ENCODE data around the gene SERPINA5. TPM values are rescaled to one million over a fixed set of nuclear protein-coding genes. Genes with fewer than 3 reads are reported as not detected.

SERPINA5 gene
- total RNA-seq, 2 donors from 2014 or later: 3.3 to 7.7 TPM

DNA sequence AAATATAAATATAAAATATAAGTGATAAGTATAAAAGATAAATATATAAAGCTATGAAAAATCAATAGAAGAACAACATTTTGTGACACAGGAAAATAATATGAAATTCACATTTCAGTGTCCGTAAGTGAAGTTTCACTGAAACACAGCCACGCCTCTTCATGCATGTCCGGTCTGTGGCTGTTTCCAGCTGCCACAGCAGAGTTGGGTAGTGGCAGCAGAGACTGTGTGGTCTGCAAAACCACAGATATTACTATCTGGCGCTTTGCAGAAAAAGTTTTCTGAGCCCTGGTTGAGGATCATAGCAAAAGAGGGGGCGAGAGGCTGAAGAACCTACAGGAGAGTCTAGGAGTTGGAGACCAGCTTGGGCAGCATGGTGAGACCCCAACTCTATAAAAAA is 19.2 kb upstream of the SERPINA5 start:
- H3K27ac ChIP-seq: no peak overlapping the region
- TF ChIP-seq, protein P1, sequence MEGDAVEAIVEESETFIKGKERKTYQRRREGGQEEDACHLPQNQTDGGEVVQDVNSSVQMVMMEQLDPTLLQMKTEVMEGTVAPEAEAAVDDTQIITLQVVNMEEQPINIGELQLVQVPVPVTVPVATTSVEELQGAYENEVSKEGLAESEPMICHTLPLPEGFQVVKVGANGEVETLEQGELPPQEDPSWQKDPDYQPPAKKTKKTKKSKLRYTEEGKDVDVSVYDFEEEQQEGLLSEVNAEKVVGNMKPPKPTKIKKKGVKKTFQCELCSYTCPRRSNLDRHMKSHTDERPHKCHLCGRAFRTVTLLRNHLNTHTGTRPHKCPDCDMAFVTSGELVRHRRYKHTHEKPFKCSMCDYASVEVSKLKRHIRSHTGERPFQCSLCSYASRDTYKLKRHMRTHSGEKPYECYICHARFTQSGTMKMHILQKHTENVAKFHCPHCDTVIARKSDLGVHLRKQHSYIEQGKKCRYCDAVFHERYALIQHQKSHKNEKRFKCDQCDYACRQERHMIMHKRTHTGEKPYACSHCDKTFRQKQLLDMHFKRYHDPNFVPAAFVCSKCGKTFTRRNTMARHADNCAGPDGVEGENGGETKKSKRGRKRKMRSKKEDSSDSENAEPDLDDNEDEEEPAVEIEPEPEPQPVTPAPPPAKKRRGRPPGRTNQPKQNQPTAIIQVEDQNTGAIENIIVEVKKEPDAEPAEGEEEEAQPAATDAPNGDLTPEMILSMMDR (IDR thresholded peaks at IDR 0.05): no peak
- H3K9me3 ChIP-seq: peaks cover 0 to 7% of the 10 kb centered on the region in 2 donors
- H3K4me1 ChIP-seq: no peaks in the 10 kb centered on the region
- no peak for DNase-seq (ENCODE audit: low spot score)
- H3K4me3 ChIP-seq: no peak overlapping the region
- H3K27me3 ChIP-seq: no peaks in the 10 kb centered on the region
- no peaks in the 10 kb centered on the region for H3K36me3 ChIP-seq

GRCh38 chr14:94562941-94563883 is 18.0 kb upstream of the SERPINA5 start:
- TF ChIP-seq, protein P1 (IDR thresholded peaks at IDR 0.05): no peak
- H3K4me1 ChIP-seq: no peaks in the 10 kb centered on the region
- H3K27ac ChIP-seq: no peak overlapping the region

DNA sequence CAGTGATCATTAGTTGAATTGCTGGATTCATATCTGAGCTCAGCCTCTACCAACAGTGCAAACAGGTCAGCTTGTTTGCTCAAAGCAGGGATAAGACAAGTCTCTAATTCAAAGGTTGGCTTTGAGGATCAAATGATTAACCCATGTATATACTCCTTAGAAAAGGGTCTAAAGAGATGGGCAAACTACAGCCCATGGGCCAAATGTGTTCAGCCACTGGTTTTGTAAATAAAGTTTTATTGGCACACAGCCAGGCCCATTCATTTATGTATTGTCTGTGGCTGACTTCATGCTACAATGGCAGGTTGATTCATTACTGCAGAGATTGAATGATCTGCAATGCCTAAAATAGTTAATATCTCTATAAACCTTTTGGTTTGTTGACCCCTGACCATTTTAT is 16.8 kb upstream of the SERPINA5 start:
- Histone ChIP-seq H3K9me3 (no peaks in the 10 kb centered on the region), H3K27me3 (no peaks in the 10 kb centered on the region), H3K4me1 (no peaks in the 10 kb centered on the region), H3K36me3 (no peaks in the 10 kb centered on the region), H3K4me3 (no peak overlapping the region), H3K27ac (no peak overlapping the region)
- TF ChIP-seq, protein P1 (IDR thresholded peaks at IDR 0.05): no peak
- DNase-seq (ENCODE audit: low spot score): no peak

More at GRCh38 chr14:94562941-94563883, 18.0 kb upstream of the SERPINA5 start:
- Histone ChIP-seq H3K4me3 (no peak overlapping the region), H3K9me3 (no peaks in the 10 kb centered on the region), H3K27me3 (no peaks in the 10 kb centered on the region), H3K36me3 (no peaks in the 10 kb centered on the region)
- no peak for DNase-seq (ENCODE audit: low spot score)

- H3K9me3 ChIP-seq: no peaks in the 10 kb centered on the region
- no peak overlapping the region for H3K4me3 ChIP-seq
- H3K4me1 ChIP-seq: peaks cover 0 to 18% of the 10 kb centered on the region in 2 donors
- no peak overlapping the region for H3K27ac ChIP-seq
- TF ChIP-seq, protein P1 (IDR thresholded peaks at IDR 0.05): no peak
- no peaks in the 10 kb centered on the region for H3K27me3 ChIP-seq
- no peaks in the 10 kb centered on the region for H3K36me3 ChIP-seq
- DNase-seq (ENCODE audit: low spot score): no peak
These were observed 13.0 kb upstream of the SERPINA5 start for GRCh38 chr14:94568186-94568585.

GRCh38 chr14:94569381-94570001 is 11.7 kb upstream of the SERPINA5 start:
- Histone ChIP-seq H3K4me3 (no peak overlapping the region), H3K36me3 (no peaks in the 10 kb centered on the region), H3K9me3 (no peaks in the 10 kb centered on the region), H3K27me3 (no peaks in the 10 kb centered on the region), H3K4me1 (peaks cover 0 to 18% of the 10 kb centered on the region in 2 donors), H3K27ac (no peak overlapping the region)
- no peak for DNase-seq (ENCODE audit: low spot score)
- TF ChIP-seq, protein P1 (IDR thresholded peaks at IDR 0.05): no peak
